Hair follicular keratinocyte (primary cell): ENCODE measurements around the gene FCRL2. TPM values are rescaled to one million over a fixed set of nuclear protein-coding genes. Genes with fewer than 3 reads are reported as not detected.

Source experiments
- total RNA-seq: library from RNA; depleted of rRNA; stranded (reverse); fragments of >200 nt; gene quantifications from 2 replicates; pipeline ENCODE4 v1.2.3, GENCODE V29; 2015

FCRL2 gene, protein sequence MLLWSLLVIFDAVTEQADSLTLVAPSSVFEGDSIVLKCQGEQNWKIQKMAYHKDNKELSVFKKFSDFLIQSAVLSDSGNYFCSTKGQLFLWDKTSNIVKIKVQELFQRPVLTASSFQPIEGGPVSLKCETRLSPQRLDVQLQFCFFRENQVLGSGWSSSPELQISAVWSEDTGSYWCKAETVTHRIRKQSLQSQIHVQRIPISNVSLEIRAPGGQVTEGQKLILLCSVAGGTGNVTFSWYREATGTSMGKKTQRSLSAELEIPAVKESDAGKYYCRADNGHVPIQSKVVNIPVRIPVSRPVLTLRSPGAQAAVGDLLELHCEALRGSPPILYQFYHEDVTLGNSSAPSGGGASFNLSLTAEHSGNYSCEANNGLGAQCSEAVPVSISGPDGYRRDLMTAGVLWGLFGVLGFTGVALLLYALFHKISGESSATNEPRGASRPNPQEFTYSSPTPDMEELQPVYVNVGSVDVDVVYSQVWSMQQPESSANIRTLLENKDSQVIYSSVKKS
- not detected in 2 replicates for total RNA-seq

DNA sequence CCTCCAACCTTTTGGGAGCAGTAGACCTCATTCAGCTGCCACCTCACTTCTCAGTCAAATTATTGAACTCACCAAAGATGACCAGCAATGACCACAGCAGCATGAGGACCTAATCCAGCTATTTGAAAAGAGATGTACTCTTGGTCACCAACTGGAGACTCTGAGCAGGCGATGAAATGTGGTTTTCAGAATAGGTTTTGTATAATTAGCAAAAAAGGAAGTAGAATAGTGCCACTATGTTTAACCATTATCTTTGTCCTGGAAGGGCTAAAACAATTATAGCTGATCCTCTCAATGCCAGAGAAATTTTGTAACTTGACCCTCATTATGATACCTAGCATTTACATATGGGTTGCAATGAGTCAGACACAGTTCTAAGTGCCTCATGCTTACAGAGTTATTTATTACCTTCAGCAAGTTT lies at the start of gene FCRL2:
TSS of gene FCRL2 (minus strand) at position 162 of the 421 bp plus-strand sequence. CDS start at position 103, 59 bp downstream.

GRCh38 chr1:157819896-157820295 lies 43.0 kb upstream of the FCRL2 start, which contains the start of gene FCRL1:
TSS of gene FCRL1 (minus strand) at chr1:157820120. CDS start at chr1:157820037, 83 bp downstream.

DNA sequence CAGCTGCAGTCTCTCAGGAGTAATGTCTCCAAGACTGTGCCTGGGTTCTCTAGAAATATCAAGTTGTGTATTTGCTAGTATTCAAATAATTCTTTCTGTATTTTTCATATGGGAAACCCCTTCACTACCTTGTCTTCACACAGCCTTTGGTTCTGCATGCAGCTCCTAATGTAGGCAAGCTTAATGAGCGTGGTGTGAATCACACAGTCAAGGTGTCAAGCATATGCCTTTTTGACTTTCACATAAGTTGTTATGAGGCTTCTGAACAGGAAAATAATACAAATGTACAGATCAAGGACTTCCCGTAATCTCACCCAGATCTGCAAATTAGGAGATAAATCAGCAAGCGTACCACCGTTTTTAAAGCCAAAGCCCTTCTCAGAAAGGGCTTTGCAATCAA lies 76.2 kb downstream of the FCRL2 start, which contains the start of gene FCRL3:
TSS of gene FCRL3 (minus strand) at position 38 of the 400 bp plus-strand sequence. CDS start 280 bp downstream, outside the sequence.

Other genes starting within 250 kb of the FCRL2 start
- not detected in 2 replicates for gene FCRL5, start 224.6 kb downstream of the FCRL2 start, total RNA-seq
- not detected in 2 replicates for gene FCRL4, start 179.0 kb downstream of the FCRL2 start, total RNA-seq
- gene FCRL3, start 76.4 kb downstream of the FCRL2 start, total RNA-seq = not detected in 2 replicates
- not detected in 2 replicates for gene FCRL1, start 43.0 kb upstream of the FCRL2 start, total RNA-seq
- not detected in 2 replicates for gene CD5L, start 64.7 kb upstream of the FCRL2 start, total RNA-seq
- gene KIRREL1, start 216.5 kb upstream of the FCRL2 start, total RNA-seq = 106 and 128 TPM in 2 replicates